Small intestine (tissue), 7 donors: ENCODE data around the gene MOGAT2. TPM values are rescaled to one million over a fixed set of nuclear protein-coding genes. Genes with fewer than 3 reads are reported as not detected.

ENCODE experiments used
- DNase-seq, 2 donors: peaks; one replicate each; pipeline versions ENCODE4 v3.0.0 to v3.0.0-alpha.2; 2013
- FAIRE-seq: peaks from 2 replicates; lab custom pipeline; 2012; peaks lifted over from hg19 to GRCh38; lab: Jason Lieb, UNC
- H3K27ac ChIP-seq, 3 donors: one replicate each; pipeline ENCODE4 v1.5.1; 2013; ENCODE audit warnings: low read length in 2 of 3, mild to moderate bottlenecking in 2 of 3, control low read depth in 1 of 3, inconsistent platforms in 1 of 3, low read depth in 1 of 3, moderate library complexity in 1 of 3
- H3K27me3 ChIP-seq, 3 donors: one replicate each; pipeline ENCODE4 v1.6.1; 2013; ENCODE audit warnings: low read length in 3 of 3, inconsistent platforms in 1 of 3; ENCODE audit not compliant: control insufficient read depth in 3 of 3, insufficient read depth in 3 of 3
- H3K36me3 ChIP-seq, 3 donors: one replicate each; pipeline ENCODE4 v1.6.1; 2013; ENCODE audit warnings: low read length in 3 of 3, inconsistent platforms in 1 of 3, low read depth in 1 of 3, mild to moderate bottlenecking in 1 of 3, moderate library complexity in 1 of 3; ENCODE audit not compliant: control insufficient read depth in 3 of 3, insufficient read depth in 2 of 3
- H3K4me1 ChIP-seq, 3 donors: one replicate each; pipeline ENCODE4 v1.6.1; 2013; ENCODE audit warnings: low read length in 2 of 3, inconsistent platforms in 1 of 3, low read depth in 1 of 3, mild to moderate bottlenecking in 1 of 3, moderate library complexity in 1 of 3; ENCODE audit not compliant: control insufficient read depth in 3 of 3, insufficient read depth in 2 of 3
- H3K4me3 ChIP-seq, 3 donors: one replicate each; pipeline ENCODE4 v1.5.1; 2013; ENCODE audit warnings: low read length in 3 of 3, control low read depth in 1 of 3, inconsistent platforms in 1 of 3, low read depth in 1 of 3, mild to moderate bottlenecking in 1 of 3, moderate library complexity in 1 of 3
- H3K9me3 ChIP-seq, 2 donors: one replicate each; pipeline ENCODE4 v1.6.1; 2013; ENCODE audit warnings: low read depth in 1 of 2, low read length in 1 of 2; ENCODE audit not compliant: control insufficient read depth in 2 of 2, insufficient read depth in 1 of 2
- WGBS, 3 donors: extraction: QIAGEN DNeasy Blood & Tissue Kit; methylation state at CpG; one replicate each; pipeline ENCODE4 v1.1.7; 2013; 5-methylcytosine and 5-hydroxymethylcytosine counted together
- polyA plus RNA-seq, 4 donors: library from polyadenylated mRNA; stranded (reverse) in 3 of 4; unstranded in 1 of 4; fragments of 200-250 nt in 3 of 4; fragments of 120-200 nt in 1 of 4; gene quantifications; one replicate each; pipeline versions ENCODE4 v1.2.1 to v1.2.3, GENCODE V29; 2013
- donor health status: healthy with polysubstance abuse.
- donor health status: control.
- donor health status: control.
- donor health status: Bipolar disorder and iron deficiency.
- donor health status: healthy.

MOGAT2 gene
- polyA plus RNA-seq, 4 donors: 112 to 243 (median 145) TPM

DNA sequence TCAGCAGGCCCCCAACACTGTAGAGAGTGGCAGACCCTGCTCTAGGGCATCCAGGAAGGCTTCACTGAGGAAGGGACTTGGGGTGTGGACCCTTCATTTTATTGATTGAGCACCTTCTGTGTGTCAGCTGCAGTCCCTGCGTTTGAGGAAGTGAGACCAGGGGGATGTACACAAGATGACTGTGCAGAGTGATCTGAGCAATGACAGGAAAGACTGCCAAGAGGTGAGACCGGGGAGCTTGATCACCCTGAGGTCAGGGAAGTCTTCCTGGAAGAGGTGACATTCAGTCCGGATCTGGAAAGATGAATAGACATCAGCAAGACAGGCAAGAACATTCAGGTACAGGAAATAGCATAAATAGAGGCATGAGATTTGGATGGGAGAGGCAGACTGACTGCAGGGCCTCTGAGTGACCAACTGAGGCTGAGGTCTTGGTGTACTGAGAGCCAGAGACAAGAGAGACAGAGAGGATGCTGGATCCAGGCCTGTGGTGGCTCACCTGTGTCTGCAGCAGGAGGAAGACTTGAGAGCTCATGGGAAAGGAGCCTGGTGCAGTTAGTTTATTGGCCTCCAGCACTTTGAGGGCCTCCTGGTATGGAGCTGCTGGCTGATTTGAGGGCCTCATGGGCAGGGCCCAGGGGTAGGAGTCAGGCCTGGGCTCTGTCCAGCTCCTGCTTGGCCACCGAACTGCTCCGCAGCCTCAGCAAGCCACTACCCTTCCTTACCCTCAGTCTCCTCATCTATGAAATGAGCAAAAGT, 56.1 kb downstream of the MOGAT2 start:
- no peak for DNase-seq
- Histone ChIP-seq H3K27ac (no peak overlapping the region), H3K27me3 (peaks cover 0 to 5% (median 1%) of the 10 kb centered on the region in 3 donors), H3K36me3 (peaks cover 0 to 58% (median 0%) of the 10 kb centered on the region in 3 donors), H3K9me3 (no peaks in the 10 kb centered on the region), H3K4me1 (peaks cover 0 to 3% (median 0%) of the 10 kb centered on the region in 3 donors), H3K4me3 (no peak overlapping the region)
- WGBS, 3 donors: 72 to 73% (median 72%) methylated on average over 5 of the region's 5 CpGs
- FAIRE-seq: no peak

DNA sequence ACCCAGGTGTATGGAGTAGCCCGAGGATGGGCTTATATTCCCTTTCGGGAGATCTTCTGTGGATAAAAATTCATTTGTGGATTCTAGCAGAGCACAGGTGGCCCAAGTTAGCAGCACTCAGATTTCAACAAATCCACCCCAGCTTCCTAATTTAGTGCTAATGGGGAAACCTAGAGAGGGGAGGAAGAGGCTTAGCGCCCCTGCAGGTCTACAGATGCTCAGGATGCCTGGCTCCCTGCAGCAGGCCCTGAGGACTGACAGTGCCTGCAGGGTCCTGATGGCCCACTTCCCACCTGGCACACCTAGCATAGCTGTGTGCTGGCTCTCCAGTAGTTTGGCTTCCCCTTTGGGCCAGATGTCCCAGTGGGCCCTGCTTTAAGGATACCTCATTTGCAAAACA, 57.4 kb downstream of the MOGAT2 start:
- peaks cover 0 to 1% (median 0%) of the 10 kb centered on the region in 3 donors for H3K27me3 ChIP-seq
- 94 to 100% (median 98%) methylated on average over 3 of the region's 3 CpGs for WGBS, 3 donors
- DNase-seq (no peak), FAIRE-seq (no peak)
- H3K4me3 ChIP-seq: no peak overlapping the region
- H3K9me3 ChIP-seq: no peaks in the 10 kb centered on the region
- no peaks in the 10 kb centered on the region for H3K4me1 ChIP-seq
- H3K36me3 ChIP-seq: peaks cover 0 to 70% (median 0%) of the 10 kb centered on the region in 3 donors
- H3K27ac ChIP-seq: no peak overlapping the region

DNA sequence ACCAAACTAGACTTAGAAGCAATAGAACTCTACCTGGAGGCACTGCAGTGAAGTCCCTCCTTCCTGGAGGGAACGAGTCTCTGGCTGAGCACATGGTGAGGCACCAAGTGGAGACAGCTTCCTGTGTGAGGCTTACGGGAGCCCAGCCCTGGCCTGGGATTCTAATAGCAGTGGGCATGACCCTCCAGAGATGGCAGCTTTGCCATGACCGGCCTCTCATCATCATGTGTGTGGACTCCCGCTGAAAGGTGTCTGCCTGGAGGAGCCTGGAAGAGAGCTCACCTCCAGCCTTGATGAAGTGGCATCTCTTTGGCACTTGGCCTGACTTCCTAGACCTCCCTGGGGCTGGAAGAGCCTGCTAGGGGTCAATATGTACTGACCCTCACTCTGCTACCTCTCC, 58.9 kb downstream of the MOGAT2 start:
- DNase-seq (no peak), FAIRE-seq (no peak)
- H3K4me1 ChIP-seq: no peaks in the 10 kb centered on the region
- H3K4me3 ChIP-seq: no peak overlapping the region
- peaks cover 0 to 85% (median 0%) of the 10 kb centered on the region in 3 donors for H3K36me3 ChIP-seq
- WGBS, 3 donors: 94 to 96% (median 94%) methylated on average over 4 of the region's 4 CpGs
- H3K9me3 ChIP-seq: no peaks in the 10 kb centered on the region
- H3K27ac ChIP-seq: no peak overlapping the region
- H3K27me3 ChIP-seq: no peaks in the 10 kb centered on the region

DNA sequence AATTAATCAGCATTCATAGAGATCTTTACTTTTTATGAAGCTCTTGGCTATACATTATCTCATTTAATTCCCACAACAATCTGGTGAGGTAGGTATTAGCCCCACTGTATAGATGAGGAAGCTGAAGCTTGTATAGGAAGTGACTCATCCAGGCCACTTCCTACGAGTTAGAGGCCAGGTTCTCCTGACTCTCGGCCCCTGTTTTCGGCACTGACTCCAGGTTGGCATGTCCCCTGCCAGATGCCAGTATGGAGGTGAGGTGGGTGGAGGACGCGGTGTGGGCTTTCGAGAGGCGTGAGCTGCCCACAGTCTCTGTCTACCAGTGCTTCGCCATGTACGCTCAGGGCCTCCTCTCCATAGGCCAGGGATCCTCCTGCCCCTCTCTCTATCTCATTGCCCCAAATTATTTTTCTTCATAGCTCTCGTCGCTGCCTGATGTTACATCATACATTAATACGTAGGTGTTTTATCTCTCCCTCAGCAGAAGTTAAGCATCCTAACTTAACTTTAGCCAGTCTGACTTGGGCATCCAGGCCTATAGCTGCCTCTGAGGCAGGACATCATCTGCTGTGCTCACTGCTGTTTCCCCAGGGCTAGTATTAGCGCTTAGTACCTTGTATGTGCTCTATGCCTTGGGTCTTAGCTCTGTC, 59.9 kb downstream of the MOGAT2 start:
- Histone ChIP-seq H3K9me3 (no peaks in the 10 kb centered on the region), H3K4me1 (peaks cover 0 to under 1% (median 0%) of the 10 kb centered on the region in 3 donors), H3K27me3 (no peaks in the 10 kb centered on the region), H3K27ac (no peak overlapping the region), H3K36me3 (peaks cover 0 to 87% (median 0%) of the 10 kb centered on the region in 3 donors), H3K4me3 (no peak overlapping the region)
- DNase-seq (no peak), FAIRE-seq (no peak)
- WGBS, 3 donors: 90 to 92% (median 90%) methylated on average over 13 of the region's 13 CpGs

DNA sequence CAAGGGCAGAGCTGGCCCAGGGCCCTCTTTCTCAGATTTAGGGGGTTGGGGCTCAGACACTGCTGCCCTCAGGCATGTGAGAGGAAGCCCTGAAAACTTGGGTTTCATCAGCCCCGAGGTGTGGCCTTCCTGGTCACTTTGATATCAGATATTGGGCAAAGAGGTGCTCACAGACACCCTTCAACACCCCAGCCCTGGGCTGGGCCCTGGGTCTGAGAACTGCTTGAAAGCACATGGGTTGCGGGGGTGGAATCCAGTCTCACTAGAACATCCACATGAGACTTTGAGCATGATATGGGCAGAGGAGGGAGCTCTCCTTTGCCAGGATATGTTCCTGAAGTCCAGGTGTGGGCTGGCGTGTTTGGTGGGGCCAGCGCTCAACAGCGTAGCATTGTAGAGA, 61.3 kb downstream of the MOGAT2 start:
- peaks cover 0 to 78% (median 0%) of the 10 kb centered on the region in 3 donors for H3K36me3 ChIP-seq
- no peaks in the 10 kb centered on the region for H3K27me3 ChIP-seq
- H3K27ac ChIP-seq: no peak overlapping the region
- no peak overlapping the region for H3K4me3 ChIP-seq
- FAIRE-seq (no peak), DNase-seq (no peak)
- 87 to 93% (median 91%) methylated on average over 5 of the region's 5 CpGs for WGBS, 3 donors
- H3K4me1 ChIP-seq: peaks cover 0 to 14% (median 0%) of the 10 kb centered on the region in 3 donors
- no peaks in the 10 kb centered on the region for H3K9me3 ChIP-seq

DNA sequence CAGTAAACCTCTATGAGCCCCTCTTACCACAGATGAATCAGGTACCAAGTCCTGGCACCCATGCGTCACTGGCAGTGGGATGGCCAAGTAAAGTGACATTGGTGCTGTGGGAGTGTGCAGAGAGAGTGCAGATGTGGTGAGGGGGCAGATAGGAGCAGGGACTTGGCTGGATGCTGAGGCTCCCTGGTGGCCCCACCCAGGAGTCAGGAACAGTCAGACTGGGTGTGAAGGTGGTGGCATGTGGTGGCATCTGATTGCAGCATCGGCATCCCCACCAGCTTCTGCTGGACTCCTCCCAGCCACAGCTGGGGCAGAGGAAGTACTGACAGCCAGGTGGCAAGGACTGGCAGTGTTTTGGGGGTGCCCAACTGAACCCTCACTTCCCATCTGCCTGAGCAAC, 62.3 kb downstream of the MOGAT2 start:
- Histone ChIP-seq H3K9me3 (no peaks in the 10 kb centered on the region), H3K27me3 (no peaks in the 10 kb centered on the region), H3K4me1 (peaks cover 0 to 24% (median 0%) of the 10 kb centered on the region in 3 donors), H3K27ac (no peak overlapping the region), H3K4me3 (no peak overlapping the region), H3K36me3 (peaks cover 0 to 79% (median 0%) of the 10 kb centered on the region in 3 donors)
- no peak for FAIRE-seq
- no peak for DNase-seq
- whole genome bisulfite sequencing, 3 donors: 55 to 77% (median 72%) methylated on average over 2 of the region's 2 CpGs

DNA sequence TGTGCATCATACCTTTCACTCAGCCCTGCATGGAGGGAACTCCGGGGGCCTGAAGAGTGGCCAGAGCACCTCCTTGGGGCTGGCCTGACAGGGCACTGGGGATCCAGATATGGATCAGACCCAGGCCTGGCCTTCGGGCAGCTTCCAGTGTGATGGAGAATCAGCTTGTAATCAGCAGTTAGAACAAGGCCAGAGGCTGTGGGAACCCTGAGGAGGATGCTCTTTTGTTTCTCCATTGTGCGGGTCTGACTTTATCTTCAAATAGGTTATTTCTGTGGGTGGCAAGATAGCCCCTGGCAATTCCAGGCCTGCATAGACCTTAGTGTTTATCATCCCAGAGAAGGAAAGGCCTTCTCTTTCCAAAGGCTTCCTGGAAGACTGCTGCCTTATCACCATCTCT, 63.2 kb downstream of the MOGAT2 start:
- H3K4me1 ChIP-seq: peaks cover 0 to 33% (median 0%) of the 10 kb centered on the region in 3 donors
- WGBS, 3 donors: 87 to 92% (median 92%) methylated on average over 3 of the region's 3 CpGs
- FAIRE-seq (no peak), DNase-seq (no peak)
- H3K27ac ChIP-seq: no peak overlapping the region
- H3K4me3 ChIP-seq: no peak overlapping the region
- no peaks in the 10 kb centered on the region for H3K9me3 ChIP-seq
- peaks cover 0 to 80% (median 0%) of the 10 kb centered on the region in 3 donors for H3K36me3 ChIP-seq
- no peaks in the 10 kb centered on the region for H3K27me3 ChIP-seq

DNA sequence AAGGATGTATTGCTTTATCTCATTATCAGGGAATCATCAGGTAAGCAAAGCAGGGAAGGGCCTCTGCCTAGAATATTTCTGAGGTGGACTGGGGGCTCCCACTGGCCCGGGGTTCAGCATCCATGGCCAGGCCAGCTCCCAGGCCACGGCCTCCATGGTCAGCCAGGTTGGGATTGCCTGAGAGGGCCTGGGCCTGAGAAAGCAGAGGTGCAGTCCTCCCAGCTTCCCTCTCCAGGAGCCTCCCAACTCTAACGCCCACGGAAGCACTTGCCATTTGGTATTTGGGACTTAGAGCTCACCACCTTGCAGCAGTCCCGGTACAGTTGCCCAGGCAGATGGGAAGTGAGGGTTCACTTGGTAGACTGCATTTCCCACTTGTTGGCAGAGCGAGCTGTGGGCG, 63.7 kb downstream of the MOGAT2 start:
- WGBS, 3 donors: 90 to 93% (median 93%) methylated on average over 7 of the region's 7 CpGs
- Histone ChIP-seq H3K4me3 (no peak overlapping the region), H3K27me3 (no peaks in the 10 kb centered on the region), H3K36me3 (peaks cover 0 to 79% (median 0%) of the 10 kb centered on the region in 3 donors), H3K4me1 (peaks cover 0 to 38% (median 0%) of the 10 kb centered on the region in 3 donors), H3K9me3 (no peaks in the 10 kb centered on the region), H3K27ac (no peak overlapping the region)
- DNase-seq: no peak
- FAIRE-seq: no peak
